H1 (cell line): ENCODE results near the gene TRIAP1. TPM values are rescaled to one million over a fixed set of nuclear protein-coding genes. Genes with fewer than 3 reads are reported as not detected.

ENCODE experiments used
- EP300 ChIP-seq, 2 experiments: IDR thresholded peaks; 1 replicate in 1 of 2; 2 replicates in 1 of 2; pipeline ENCODE4 v1.6.1; 2011 to 2012; ENCODE audit warnings: low read depth in 2 of 2, low read length in 2 of 2, mild to moderate bottlenecking in 2 of 2, borderline replicate concordance in 1 of 2, inconsistent platforms in 1 of 2, moderate library complexity in 1 of 2
- GABPA ChIP-seq: IDR thresholded peaks from 2 replicates; pipeline ENCODE4 v1.6.1; 2011; ENCODE audit warnings: mild to moderate bottlenecking, low read length, moderate library complexity, borderline replicate concordance; ENCODE audit not compliant: insufficient read depth
- SP2 ChIP-seq: IDR thresholded peaks from 2 replicates; pipeline ENCODE4 v1.6.1; 2012; ENCODE audit warnings: mild to moderate bottlenecking, low read length, inconsistent platforms
- TBP ChIP-seq: IDR thresholded peaks from 2 replicates; pipeline ENCODE4 v1.6.1; 2011; ENCODE audit warnings: low read depth, low read length, improper control_type of control experiment
- TEAD4 ChIP-seq: IDR thresholded peaks from 2 replicates; pipeline ENCODE4 v1.6.1; 2012; ENCODE audit warnings: low read depth, low read length, inconsistent platforms, mixed read lengths
- polyA plus RNA-seq, 7 experiments: library from polyadenylated mRNA; depleted of rRNA in 3 of 7; stranded (reverse) in 5 of 7; unstranded in 2 of 7; fragments of >200 nt in 5 of 7; fragments of 200-250 nt in 2 of 7; gene quantifications; 1 replicate in 5 of 7; 2 replicates in 1 of 7; 4 replicates in 1 of 7; pipeline versions ENCODE4 v1.2.1 to v1.2.3, GENCODE V29; 2011 to 2013; ENCODE audit warnings: missing spikeins in 2 of 7, mixed read lengths in 2 of 7
- total RNA-seq: library from RNA; stranded (reverse); fragmentation: NEBNext Ultra II Directional; extraction: Animal tissue kit (Norgen Biotek cat#: 25700); gene quantifications from 2 replicates; pipeline ENCODE4 v1.2.1, GENCODE V29; 2021
- TF ChIP-seq, protein P1 (sequence below), 3 experiments: IDR thresholded peaks; 1 replicate in 2 of 3; 2 replicates in 1 of 3; pipeline versions ENCODE4 v1.5.1 to v1.6.1; 2011; ENCODE audit warnings: low read length in 3 of 3, mild to moderate bottlenecking in 3 of 3, inconsistent platforms in 2 of 3, low read depth in 1 of 3, moderate library complexity in 1 of 3; ENCODE audit not compliant: insufficient read depth in 1 of 3; ENCODE audit errors: control extremely low read depth in 1 of 3

The TRIAP1 gene
- total and polyA plus RNA-seq, 2 of the 8 experiments (the other 6 are each of a cell fraction or from before 2014, with no cell fraction given): 42.0 to 63.4 TPM

DNA sequence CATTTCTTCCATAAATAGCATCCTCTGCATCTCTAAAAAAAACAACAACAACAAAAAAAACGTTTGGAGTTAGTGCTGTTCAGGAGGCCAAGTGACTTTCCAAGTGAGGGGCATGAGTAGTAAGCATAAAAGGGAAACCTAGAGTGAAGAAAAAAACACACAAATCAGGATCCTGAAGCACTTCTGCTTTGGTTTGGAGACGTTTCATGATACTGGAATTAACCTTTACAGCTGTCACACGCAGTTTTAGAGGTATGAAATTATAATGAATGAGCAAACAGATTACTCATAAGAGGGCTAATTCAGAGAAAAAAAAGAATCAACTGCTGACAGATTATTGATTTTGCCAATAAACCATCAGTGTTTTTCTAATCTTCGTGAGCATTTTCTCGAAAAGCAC, 19.6 kb upstream of the TRIAP1 start (continued):
- TF ChIP-seq, protein P1, sequence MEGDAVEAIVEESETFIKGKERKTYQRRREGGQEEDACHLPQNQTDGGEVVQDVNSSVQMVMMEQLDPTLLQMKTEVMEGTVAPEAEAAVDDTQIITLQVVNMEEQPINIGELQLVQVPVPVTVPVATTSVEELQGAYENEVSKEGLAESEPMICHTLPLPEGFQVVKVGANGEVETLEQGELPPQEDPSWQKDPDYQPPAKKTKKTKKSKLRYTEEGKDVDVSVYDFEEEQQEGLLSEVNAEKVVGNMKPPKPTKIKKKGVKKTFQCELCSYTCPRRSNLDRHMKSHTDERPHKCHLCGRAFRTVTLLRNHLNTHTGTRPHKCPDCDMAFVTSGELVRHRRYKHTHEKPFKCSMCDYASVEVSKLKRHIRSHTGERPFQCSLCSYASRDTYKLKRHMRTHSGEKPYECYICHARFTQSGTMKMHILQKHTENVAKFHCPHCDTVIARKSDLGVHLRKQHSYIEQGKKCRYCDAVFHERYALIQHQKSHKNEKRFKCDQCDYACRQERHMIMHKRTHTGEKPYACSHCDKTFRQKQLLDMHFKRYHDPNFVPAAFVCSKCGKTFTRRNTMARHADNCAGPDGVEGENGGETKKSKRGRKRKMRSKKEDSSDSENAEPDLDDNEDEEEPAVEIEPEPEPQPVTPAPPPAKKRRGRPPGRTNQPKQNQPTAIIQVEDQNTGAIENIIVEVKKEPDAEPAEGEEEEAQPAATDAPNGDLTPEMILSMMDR (IDR thresholded peaks at IDR 0.05; ENCODE audit: control extremely low read depth in 1 of 3, insufficient read depth in 1 of 3, low read depth in 1 of 3, low read length in 3 of 3): no peak
- TF ChIP-seq TEAD4 (no peak), EP300 (IDR thresholded peaks at IDR 0.05; ENCODE audit: borderline replicate concordance in 1 of 2, low read depth in 2 of 2, low read length in 2 of 2) (no peak), TBP (no peak), GABPA (no peak), SP2 (no peak)
